ENCODE data around the gene SLC41A3. TPM values are rescaled to one million over a fixed set of nuclear protein-coding genes. Genes with fewer than 3 reads are reported as not detected.
"Not testable (repeated sequence)": the region's sequence is repeated elsewhere in the genome, so short reads cannot be mapped to it uniquely, and the experiment has no call there.

Gene SLC41A3
- total RNA-seq, 2 experiments from 2014 or later = 26.0 to 31.1 TPM

- DNase-seq = no peak
- ChIA-PET POLR2A (no interaction called here), CTCF (no interaction called here)
- Mint-ChIP-seq H3K27me3 (peaks cover 26% of the 10 kb centered on the region), H3K4me1 (no peaks in the 10 kb centered on the region), H3K4me3 (no peak overlapping the region), H3K36me3 (ENCODE audit: low read depth) (peaks cover 3% of the 10 kb centered on the region), H3K9me3 (peaks cover 5% of the 10 kb centered on the region), H3K27ac (no peak overlapping the region)
Measured at GRCh38 chr3:125960066-125960424, 123.9 kb downstream of the SLC41A3 start.

- Mint-ChIP-seq H3K9me3 (peaks cover 5% of the 10 kb centered on the region), H3K4me3 (no peak overlapping the region), H3K27me3 (peaks cover 29% of the 10 kb centered on the region), H3K4me1 (no peaks in the 10 kb centered on the region), H3K36me3 (ENCODE audit: low read depth) (peaks cover 3% of the 10 kb centered on the region), H3K27ac (no peak overlapping the region)
- ChIA-PET CTCF (no interaction called here), POLR2A (no interaction called here)
- DNase-seq = no peak
Measured at GRCh38 chr3:125959317-125960065, 124.4 kb downstream of the SLC41A3 start.

- Mint-ChIP-seq H3K27ac (no peak overlapping the region), H3K9me3 (peaks cover 5% of the 10 kb centered on the region), H3K4me3 (no peak overlapping the region), H3K36me3 (ENCODE audit: low read depth) (peaks cover 3% of the 10 kb centered on the region), H3K27me3 (peaks cover 30% of the 10 kb centered on the region), H3K4me1 (no peaks in the 10 kb centered on the region)
- ChIA-PET CTCF (no interaction called here), POLR2A (no interaction called here)
- DNase-seq = no peak
Measured at GRCh38 chr3:125958511-125959316, 125.2 kb downstream of the SLC41A3 start.

GRCh38 chr3:125957674-125958510 is 126.0 kb downstream of the SLC41A3 start:
- Mint-ChIP-seq H3K27ac (no peak overlapping the region), H3K4me1 (no peaks in the 10 kb centered on the region), H3K4me3 (no peak overlapping the region), H3K9me3 (peaks cover 5% of the 10 kb centered on the region), H3K27me3 (peaks cover 32% of the 10 kb centered on the region), H3K36me3 (ENCODE audit: low read depth) (peaks cover 3% of the 10 kb centered on the region)
- POLR2A ChIA-PET = no interaction called here
- CTCF ChIA-PET = interaction anchor here (0.6 to 0.7 kb wide), 2 partner anchors 285 to 1914 kb away, joined by 3 read pairs; no protein-coding TSS in a partner anchor
- no peak for DNase-seq

- H3K4me1 Mint-ChIP-seq; H3K4me3 Mint-ChIP-seq; POLR2A ChIA-PET; H3K9me3 Mint-ChIP-seq; H3K36me3 Mint-ChIP-seq (ENCODE audit: low read depth); DNase-seq; H3K27ac Mint-ChIP-seq: not testable (repeated sequence)
- CTCF ChIA-PET = interaction anchor here (0.7 kb wide), 1 partner anchor 284 kb away, joined by 3 read pairs; no protein-coding TSS in a partner anchor
- H3K27me3 Mint-ChIP-seq = peaks cover 32% of the 10 kb centered on the region
Measured at GRCh38 chr3:125957020-125957419, 126.9 kb downstream of the SLC41A3 start.

Other genes with a start within 250 kb of the SLC41A3 start
- gene ROPN1B, start 114.9 kb downstream of the SLC41A3 start, total RNA-seq = not detected
- gene ALDH1L1, start 96.5 kb upstream of the SLC41A3 start, total RNA-seq = not detected